ENCODE data around the gene KTI12.

- TF ChIP-seq BCL11A (tag by site-specific recombination; IDR thresholded peaks at IDR 0.05; ENCODE audit: low read depth) (no peak), ZNF555 (tag by site-specific recombination; conservative IDR thresholded peaks at IDR 0.05) (no peak), CTCF (tag by site-specific recombination; IDR thresholded peaks at IDR 0.05) (no peak), ZNF596 (tag by site-specific recombination; IDR thresholded peaks at IDR 0.05) (no peak), SALL2 (tag by site-specific recombination; IDR thresholded peaks at IDR 0.05; ENCODE audit: borderline replicate concordance) (no peak), ZNF223 (tag by site-specific recombination; IDR thresholded peaks at IDR 0.05) (no peak), ZEB2 (tag by site-specific recombination; IDR thresholded peaks at IDR 0.05) (no peak), RBAK (tag by site-specific recombination; IDR thresholded peaks at IDR 0.05) (no peak), ZNF350 (tag by site-specific recombination; IDR thresholded peaks at IDR 0.05) (no peak), ZNF121 (tag by site-specific recombination; IDR thresholded peaks at IDR 0.05) (no peak), OSR2 (tag by site-specific recombination; IDR thresholded peaks at IDR 0.05) (no peak), ZNF571 (tag by site-specific recombination; IDR thresholded peaks at IDR 0.05) (no peak), REST (tag by site-specific recombination; IDR thresholded peaks at IDR 0.05) (no peak), ZIC2 (tag by site-specific recombination; IDR thresholded peaks at IDR 0.05) (no peak)
Measured at GRCh38 chr1:52007215-52008002, 26.2 kb downstream of the KTI12 start.
